ENCODE data around the gene IL17REL.
"Not testable (repeated sequence)": the region's sequence is repeated elsewhere in the genome, so short reads cannot be mapped to it uniquely, and the experiment has no call there.

Gene IL17REL

GRCh38 chr22:49954991-49955580 lies 57.5 kb downstream of the IL17REL start:
- DNase-seq: no peak

GRCh38 chr22:49954354-49954753 lies 58.2 kb downstream of the IL17REL start:
- DNase-seq: no peak

- no peak for DNase-seq
Observed at GRCh38 chr22:49953680-49954344, 58.8 kb downstream of the IL17REL start.

- no peak for DNase-seq
Observed at GRCh38 chr22:49953027-49953679, 59.4 kb downstream of the IL17REL start.

- DNase-seq: no peak
Observed at GRCh38 chr22:49951986-49952896, 60.3 kb downstream of the IL17REL start.

GRCh38 chr22:49951678-49951985 lies 60.9 kb downstream of the IL17REL start:
- no peak for DNase-seq

GRCh38 chr22:49951000-49951677 lies 61.4 kb downstream of the IL17REL start:
- DNase-seq: no peak

GRCh38 chr22:49950396-49950994 lies 62.1 kb downstream of the IL17REL start:
- no peak for DNase-seq

GRCh38 chr22:49949914-49950292 lies 62.7 kb downstream of the IL17REL start:
- no peak for DNase-seq

- no peak for DNase-seq
Observed at GRCh38 chr22:49948958-49949913, 63.3 kb downstream of the IL17REL start.

- no peak for DNase-seq
Observed at GRCh38 chr22:49948116-49948957, 64.2 kb downstream of the IL17REL start.

- no peak for DNase-seq
Observed at GRCh38 chr22:49947296-49947622, 65.3 kb downstream of the IL17REL start.

- DNase-seq: no peak
Observed at GRCh38 chr22:49946612-49947295, 65.8 kb downstream of the IL17REL start.

- DNase-seq: not testable (repeated sequence)
Observed at GRCh38 chr22:49945042-49945794, 67.3 kb downstream of the IL17REL start.
